Right lobe of liver (tissue), 4 donors: Measurements from ENCODE around the gene MPP2.

Experiments
- CTCF ChIP-seq, 4 donors: fragments of 200-600 bp in 3 of 4; fragments of 450-650 bp in 1 of 4; IDR thresholded peaks; one replicate each; pipeline versions ENCODE4 v1.5.1 to v1.8.0; 2016 to 2022; ENCODE audit warnings: antibody characterized with exemption in 4 of 4, mild to moderate bottlenecking in 2 of 4
- POLR2A ChIP-seq: fragments of 450-650 bp; IDR thresholded peaks from one replicate; pipeline ENCODE4 v1.6.1; 2017; ENCODE audit warnings: antibody characterized with exemption, mild to moderate bottlenecking
- donor health status: DM: no; HTN: no; CAD: no.
- donor health status: DM: no; HTN: no; CAD: no.
- donor health status: DM: no; HTN: yes; CAD: no.

GRCh38 chr17:43888548-43888947 is 18.8 kb downstream of the MPP2 start:
- TF ChIP-seq CTCF (IDR thresholded peaks at IDR 0.05) (no peak), POLR2A (no peak)
